Adrenal gland (tissue), 12 donors: ENCODE data around the gene NYAP1. TPM values are rescaled to one million over a fixed set of nuclear protein-coding genes. Genes with fewer than 3 reads are reported as not detected.

Experiments used
- DNase-seq, 7 donors: peaks; one replicate each; pipeline ENCODE4 v3.0.0-alpha.2; 2019 to 2020
- H3K27ac ChIP-seq, 5 donors: fragments of 200-600 bp; sonication (generic) in 4 of 5; 1 replicate in 3 of 5; 2 replicates in 2 of 5; pipeline versions ENCODE4 v1.5.1 to v1.8.0; 2016 to 2020; ENCODE audit warnings: mild to moderate bottlenecking in 1 of 5
- H3K27me3 ChIP-seq: fragments of 200-600 bp; 2 replicates; pipeline ENCODE4 v1.8.0; 2021
- H3K36me3 ChIP-seq, 2 donors: fragments of 200-600 bp; replicated peaks in 1 of 2; 1 replicate in 1 of 2; 2 replicates in 1 of 2; pipeline versions ENCODE4 v1.5.1 to v1.8.0; 2018 to 2022
- H3K4me1 ChIP-seq, 2 donors: fragments of 200-600 bp; replicated peaks in 1 of 2; 1 replicate in 1 of 2; 2 replicates in 1 of 2; pipeline versions ENCODE4 v1.5.1 to v1.8.0; 2018 to 2021
- H3K4me3 ChIP-seq, 4 donors: fragments of 200-600 bp; sonication (generic) in 3 of 4; one replicate each; pipeline ENCODE4 v1.5.1; 2016 to 2018
- H3K9me3 ChIP-seq, 3 donors: fragments of 200-600 bp; sonication (generic) in 1 of 3; replicated peaks in 1 of 3; 1 replicate in 2 of 3; 2 replicates in 1 of 3; pipeline versions ENCODE4 v1.5.1 to v1.8.0; 2016 to 2021
- CTCF ChIP-seq, 6 experiments: fragments of 450-650 bp in 4 of 6; fragments of 200-600 bp in 2 of 6; sonication (generic) in 1 of 6; IDR thresholded peaks; 1 replicate in 5 of 6; 2 replicates in 1 of 6; pipeline versions ENCODE4 v1.5.1 to v1.8.0; 2016 to 2021; ENCODE audit warnings: antibody characterized with exemption in 6 of 6, mild to moderate bottlenecking in 2 of 6, moderate library complexity in 1 of 6
- POLR2A ChIP-seq, 2 donors: fragments of 450-650 bp; IDR thresholded peaks; one replicate each; pipeline ENCODE4 v1.6.1; 2017; ENCODE audit warnings: antibody characterized with exemption in 2 of 2, mild to moderate bottlenecking in 2 of 2, moderate library complexity in 1 of 2
- WGBS, 4 donors: extraction: QIAGEN DNeasy Blood & Tissue Kit in 2 of 4; methylation state at CpG; one replicate each; pipeline versions ENCODE4 v1.1.5 to v1.1.7; 2013 to 2017; 5-methylcytosine and 5-hydroxymethylcytosine counted together
- intact Hi-C, 2 donors: fragments of 100-400 bp; cut with DNase I; formaldehyde crosslinking; loops; one replicate each; pipeline versions ENCODE4 v1.14.1 to v1.15.0; 2022 to 2023
- polyA plus RNA-seq, 3 donors: library from polyadenylated mRNA; stranded (reverse); fragments of 200-250 nt in 2 of 3; fragments of 350-450 nt in 1 of 3; fragmentation: Illumina TruSeq in 1 of 3; extraction: RNeasy Lipid Tissue Mini Kit (QIAGEN cat#74804) in 1 of 3; gene quantifications; one replicate each; pipeline ENCODE4 v1.2.3, GENCODE V29; 2013 to 2014
- total RNA-seq, 9 donors: library from RNA; depleted of rRNA in 4 of 9; stranded (reverse); fragments of >200 nt in 4 of 9; fragments of 120-200 nt in 1 of 9; fragmentation: NEBNext Ultra II Directional in 1 of 9; extraction: Animal tissue kit (Norgen Biotek cat#: 25700) in 1 of 9; gene quantifications; one replicate each; pipeline versions ENCODE4 v1.1.0 to v1.2.4, GENCODE V29; 2013 to 2023
- donor health status: healthy with polysubstance abuse.
- donor health status: Bipolar disorder and iron deficiency.
- donor health status: DM: yes; HTN: yes; CAD: no.
- donor health status: DM: no; HTN: no; CAD: no.
- donor health status: DM: no; HTN: no; CAD: no.
- donor health status: DM: yes; HTN: yes; CAD: no.

Gene NYAP1
- total and polyA plus RNA-seq, 12 donors, result 0.79 to 26.1 (median 3.2) TPM; not detected in 1

DNA sequence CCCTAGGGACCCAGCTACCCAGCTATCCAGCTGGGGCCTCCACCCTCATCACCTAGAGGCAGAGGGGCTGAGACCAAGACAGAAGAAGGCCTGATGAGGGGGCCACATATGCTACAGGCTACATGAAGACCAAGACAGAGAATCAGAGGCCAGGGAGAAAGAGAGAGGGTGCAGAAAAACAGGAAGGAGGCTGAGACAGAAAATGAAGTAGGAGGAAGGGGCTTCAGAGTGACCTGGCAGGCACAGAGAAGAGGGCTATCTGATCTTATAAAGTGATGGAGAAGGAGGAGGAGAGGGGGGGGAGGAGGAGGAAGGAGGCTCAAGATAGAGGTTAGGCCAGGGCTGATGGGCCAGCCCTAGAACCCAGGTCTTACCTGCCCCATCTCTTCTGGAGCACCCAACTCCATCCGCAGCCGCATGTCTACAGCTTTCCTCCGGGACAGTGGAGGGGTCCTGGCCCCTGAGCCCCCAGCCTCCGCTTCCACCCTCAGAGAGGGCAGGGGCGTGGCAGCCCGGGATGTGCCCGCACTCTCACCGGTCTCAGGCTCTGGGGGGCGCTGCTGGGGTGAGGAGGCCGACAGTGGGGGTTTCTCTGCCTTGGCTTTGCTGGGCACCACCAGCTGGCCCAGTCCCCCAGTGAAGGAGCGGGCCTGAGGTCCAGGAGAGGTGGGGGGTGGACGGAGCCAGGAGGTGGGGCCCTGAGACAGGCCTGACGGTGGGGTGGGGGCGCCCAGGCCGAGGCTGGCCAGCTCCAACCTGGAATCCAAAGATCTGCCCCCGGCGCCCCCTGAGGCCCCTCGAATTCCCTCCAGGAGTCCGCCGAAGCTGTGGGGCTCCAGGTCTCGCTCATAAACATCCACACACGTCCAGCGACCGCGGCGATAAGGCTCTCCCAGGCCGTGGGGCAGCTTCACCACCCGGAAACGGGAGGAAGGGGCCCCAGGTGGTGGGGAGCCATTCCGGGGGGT, 6.5 kb upstream of the NYAP1 start:
- Histone ChIP-seq H3K9me3 (no peaks in the 10 kb centered on the region), H3K4me3 (peak overlapping the region; percentile 22 to 100 (median 83)), H3K27me3 (no peaks in the 10 kb centered on the region), H3K36me3 (peaks cover 0 to 25% of the 10 kb centered on the region in 2 donors), H3K4me1 (peaks cover 29 to 53% of the 10 kb centered on the region in 2 donors), H3K27ac (peak overlapping the region in 3 of 5 donors; percentile 70 to 81 (median 71))
- intact Hi-C loops, result loop anchor here in 1 of 2 donors (5.0 kb wide), 1 partner anchor 85 kb away; no protein-coding TSS in a partner anchor
- WGBS, 4 donors, result 5 to 20% (median 8%) methylated on average over 4 to 30 of the region's 30 CpGs
- DNase-seq, result peak in 2 of 7 donors; percentile 15 to 53
- TF ChIP-seq POLR2A (IDR thresholded peaks at IDR 0.05), result no peak
- peak in 3 of 6 experiments; percentile 9 to 22 (median 18) for TF ChIP-seq CTCF (IDR thresholded peaks at IDR 0.05)

DNA sequence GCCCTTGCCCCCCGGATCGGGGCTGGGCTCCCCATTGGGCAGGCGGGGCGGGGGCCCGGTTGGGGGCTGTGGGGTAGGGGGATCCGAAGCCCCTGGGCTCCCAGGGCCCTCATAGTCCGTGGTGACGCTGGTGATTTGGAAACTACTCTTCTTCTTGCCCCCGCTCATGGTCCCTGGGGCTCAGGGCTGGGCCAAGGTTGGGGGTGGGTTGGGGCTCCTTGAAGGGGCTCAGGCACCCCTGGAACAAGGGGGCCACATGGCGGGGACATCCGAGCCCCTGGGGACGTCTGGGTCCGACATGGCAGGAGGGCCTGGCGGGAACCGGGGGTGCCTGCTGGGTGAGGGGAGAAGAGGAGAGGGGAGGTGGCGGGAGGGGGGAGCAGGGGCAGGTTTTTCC, 5.9 kb upstream of the NYAP1 start:
- H3K4me1 ChIP-seq, result peaks cover 29 to 53% of the 10 kb centered on the region in 2 donors

DNA sequence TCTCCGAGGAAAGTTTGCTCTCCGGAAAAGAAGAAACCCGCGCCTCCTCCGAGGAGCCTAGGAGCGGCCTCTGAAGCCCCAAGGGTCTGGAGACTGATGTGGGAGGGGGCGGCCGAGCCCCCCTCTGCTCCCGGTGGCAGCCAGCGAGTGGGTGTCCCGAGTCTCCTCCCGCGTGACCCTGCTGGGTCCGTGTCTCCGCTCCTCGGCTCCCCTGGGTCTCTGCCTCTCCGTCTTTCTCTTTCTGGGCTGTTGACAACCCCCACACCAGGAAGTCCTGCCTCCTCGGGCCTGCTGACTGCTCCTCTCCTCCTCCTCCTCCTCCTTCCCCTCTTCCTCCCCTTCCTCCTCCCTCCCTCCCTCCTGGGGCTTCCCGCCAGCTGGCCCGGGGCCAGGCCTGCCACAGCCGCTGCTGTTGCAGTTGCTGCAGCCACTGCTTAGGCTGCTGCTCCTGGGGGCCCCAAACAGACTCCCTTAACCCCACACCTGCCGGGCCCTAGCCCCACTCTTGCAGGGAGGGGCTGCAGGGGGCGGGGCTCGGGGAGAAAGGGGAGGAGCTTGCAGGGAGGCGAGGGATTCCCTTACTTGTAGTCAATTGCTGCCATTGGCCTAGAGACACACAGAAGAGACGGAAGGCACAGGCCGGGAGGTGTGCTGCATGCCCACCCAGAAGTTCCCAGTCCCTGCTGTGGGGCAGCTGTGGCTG, 4.6 kb upstream of the NYAP1 start, which contains the start of gene TSC22D4:
TSS of gene TSC22D4 (minus strand) at position 257 of the 703 bp plus-strand sequence. CDS start 1,176 bp downstream, outside the sequence.
- intact Hi-C loops, result loop anchor here in 1 of 2 donors (5.0 kb wide), 1 partner anchor 83 kb away; no protein-coding TSS in a partner anchor
- WGBS, 4 donors, result 1 to 3% (median 1%) methylated on average over 15 to 27 of the region's 27 CpGs
- peak; percentile 75 to 94 for TF ChIP-seq POLR2A (IDR thresholded peaks at IDR 0.05)
- TF ChIP-seq CTCF (IDR thresholded peaks at IDR 0.05), result no peak
- Histone ChIP-seq H3K27ac (peak within 1 kb of the TSS; percentile 57 to 88 (median 77)), H3K4me3 (peak within 1 kb of the TSS; percentile 56 to 100 (median 96)), H3K27me3 (no peaks in the 10 kb centered on the region), H3K9me3 (no peaks in the 10 kb centered on the region), H3K4me1 (peaks cover 31 to 47% of the 10 kb centered on the region in 2 donors), H3K36me3 (peaks cover 0 to 8% of the 10 kb centered on the region in 2 donors)
- DNase-seq, result peak; percentile 95 to 98 (median 97)

More for the DNA sequence above, 5.9 kb upstream of the NYAP1 start:
- Histone ChIP-seq H3K4me3 (peak overlapping the region; percentile 22 to 100 (median 83)), H3K27me3 (no peaks in the 10 kb centered on the region), H3K9me3 (no peaks in the 10 kb centered on the region), H3K36me3 (peaks cover 0 to 20% of the 10 kb centered on the region in 2 donors), H3K27ac (peak overlapping the region in 3 of 5 donors; percentile 70 to 81 (median 71))
- TF ChIP-seq POLR2A (IDR thresholded peaks at IDR 0.05) (no peak), CTCF (IDR thresholded peaks at IDR 0.05) (no peak)
- 0 to 1% (median 0%) methylated on average over 2 to 16 of the region's 16 CpGs for WGBS, 4 donors
- no peak for DNase-seq
- intact Hi-C loops, result loop anchor here in 1 of 2 donors (5.0 kb wide), 1 partner anchor 84 kb away; no protein-coding TSS in a partner anchor
